Measurements from ENCODE around the gene HAUS3.

Gene HAUS3

GRCh38 chr4:2261110-2261852, 19.4 kb upstream of the HAUS3 start:
- TF ChIP-seq POLR2AphosphoS5 (IDR thresholded peaks at IDR 0.05; ENCODE audit: low read depth, low read length), result no peak
- no peak for TF ChIP-seq TAF1 (IDR thresholded peaks at IDR 0.05; ENCODE audit: borderline replicate concordance, low read depth, low read length)
- TF ChIP-seq POLR2A (IDR thresholded peaks at IDR 0.05; ENCODE audit: low read depth, low read length), result no peak
- DNase-seq (ENCODE audit: insufficient read length) (peak; percentile 61), FAIRE-seq (peak; percentile 74)

GRCh38 chr4:2260344-2261109, 18.6 kb upstream of the HAUS3 start:
- FAIRE-seq (no peak), DNase-seq (ENCODE audit: insufficient read length) (no peak)
- TF ChIP-seq TAF1 (IDR thresholded peaks at IDR 0.05; ENCODE audit: borderline replicate concordance, low read depth, low read length) (no peak), POLR2A (IDR thresholded peaks at IDR 0.05; ENCODE audit: low read depth, low read length) (no peak), POLR2AphosphoS5 (IDR thresholded peaks at IDR 0.05; ENCODE audit: low read depth, low read length) (no peak)

GRCh38 chr4:2259541-2260343, 17.8 kb upstream of the HAUS3 start:
- no peak for FAIRE-seq
- TF ChIP-seq TAF1 (IDR thresholded peaks at IDR 0.05; ENCODE audit: borderline replicate concordance, low read depth, low read length) (no peak), POLR2A (IDR thresholded peaks at IDR 0.05; ENCODE audit: low read depth, low read length) (no peak), POLR2AphosphoS5 (IDR thresholded peaks at IDR 0.05; ENCODE audit: low read depth, low read length) (no peak)
- DNase-seq (ENCODE audit: insufficient read length), result no peak

- FAIRE-seq (no peak), DNase-seq (ENCODE audit: insufficient read length) (no peak)
Observed at GRCh38 chr4:2259036-2259540, 17.2 kb upstream of the HAUS3 start.

GRCh38 chr4:2258091-2259035, 16.4 kb upstream of the HAUS3 start:
- TF ChIP-seq POLR2AphosphoS5 (IDR thresholded peaks at IDR 0.05; ENCODE audit: low read depth, low read length), result no peak
- no peak for TF ChIP-seq TAF1 (IDR thresholded peaks at IDR 0.05; ENCODE audit: borderline replicate concordance, low read depth, low read length)
- no peak for TF ChIP-seq POLR2A (IDR thresholded peaks at IDR 0.05; ENCODE audit: low read depth, low read length)
- FAIRE-seq (no peak), DNase-seq (ENCODE audit: insufficient read length) (peak; percentile 7)

More at GRCh38 chr4:2259036-2259540, 17.2 kb upstream of the HAUS3 start:
- TF ChIP-seq POLR2AphosphoS5 (IDR thresholded peaks at IDR 0.05; ENCODE audit: low read depth, low read length), result no peak
- no peak for TF ChIP-seq POLR2A (IDR thresholded peaks at IDR 0.05; ENCODE audit: low read depth, low read length)
- TF ChIP-seq TAF1 (IDR thresholded peaks at IDR 0.05; ENCODE audit: borderline replicate concordance, low read depth, low read length), result no peak

- TF ChIP-seq POLR2A (IDR thresholded peaks at IDR 0.05; ENCODE audit: low read depth, low read length), result no peak
- DNase-seq (ENCODE audit: insufficient read length) (peak; percentile 1), FAIRE-seq (no peak)
Observed at GRCh38 chr4:2257361-2258081, 15.6 kb upstream of the HAUS3 start.

- FAIRE-seq, result no peak
- peak; percentile 9 for DNase-seq (ENCODE audit: insufficient read length)
- TF ChIP-seq POLR2A (IDR thresholded peaks at IDR 0.05; ENCODE audit: low read depth, low read length), result no peak
- no peak for TF ChIP-seq TAF1 (IDR thresholded peaks at IDR 0.05; ENCODE audit: borderline replicate concordance, low read depth, low read length)
Observed at GRCh38 chr4:2256781-2257191, 14.9 kb upstream of the HAUS3 start.

GRCh38 chr4:2256156-2256731, 14.3 kb upstream of the HAUS3 start:
- TF ChIP-seq POLR2AphosphoS5 (IDR thresholded peaks at IDR 0.05; ENCODE audit: low read depth, low read length), result no peak
- TF ChIP-seq TAF1 (IDR thresholded peaks at IDR 0.05; ENCODE audit: borderline replicate concordance, low read depth, low read length), result no peak
- TF ChIP-seq POLR2A (IDR thresholded peaks at IDR 0.05; ENCODE audit: low read depth, low read length), result no peak
- FAIRE-seq, result no peak
- DNase-seq (ENCODE audit: insufficient read length), result peak; percentile 3

- TF ChIP-seq TAF1 (IDR thresholded peaks at IDR 0.05; ENCODE audit: borderline replicate concordance, low read depth, low read length), result no peak
- TF ChIP-seq POLR2A (IDR thresholded peaks at IDR 0.05; ENCODE audit: low read depth, low read length), result no peak
- no peak for TF ChIP-seq POLR2AphosphoS5 (IDR thresholded peaks at IDR 0.05; ENCODE audit: low read depth, low read length)
- FAIRE-seq (no peak), DNase-seq (ENCODE audit: insufficient read length) (peak; percentile 11)
Observed at GRCh38 chr4:2255501-2256155, 13.7 kb upstream of the HAUS3 start.
